Natural killer cell treated with Interleukin-12 subunit alpha and Interleukin-12 subunit beta and Interleukin-15 and Interleukin-18, amount 100 ng/mL, for 72 hours (primary cell): ENCODE measurements around the gene OR6K6. TPM values are rescaled to one million over a fixed set of nuclear protein-coding genes. Genes with fewer than 3 reads are reported as not detected.

Experiments
- ATAC-seq, 2 donors: fragments of 150-1000 bp; cut with Tn5 transposase in 1 of 2; sonication (Bioruptor Pico), chemical (Tn5 transposase) in 1 of 2; 2 replicates each; pipeline ENCODE4 v1.10.0; 2021
- DNase-seq: peaks from one replicate; pipeline ENCODE4 v3.0.0; 2022; ENCODE audit warnings: low spot score
- H3K27ac Mint-ChIP-seq, 2 donors: 1 replicate in 1 of 2; 2 replicates in 1 of 2; pipeline ENCODE4 v1.8.0; 2022; ENCODE audit warnings: mixed read lengths in 2 of 2, mild to moderate bottlenecking in 1 of 2, moderate library complexity in 1 of 2
- H3K27me3 Mint-ChIP-seq, 2 donors: 1 replicate in 1 of 2; 2 replicates in 1 of 2; pipeline ENCODE4 v1.8.0; 2022; ENCODE audit warnings: mixed read lengths in 2 of 2
- H3K36me3 Mint-ChIP-seq: one replicate; pipeline ENCODE4 v1.8.0; 2022; ENCODE audit warnings: mixed read lengths
- H3K4me1 Mint-ChIP-seq, 2 donors: 1 replicate in 1 of 2; 2 replicates in 1 of 2; pipeline ENCODE4 v1.8.0; 2022; ENCODE audit warnings: low read depth in 2 of 2, mixed read lengths in 2 of 2, mild to moderate bottlenecking in 1 of 2
- H3K4me3 Mint-ChIP-seq: one replicate; pipeline ENCODE4 v1.8.0; 2022; ENCODE audit warnings: mixed read lengths
- H3K9me3 Mint-ChIP-seq: 2 replicates; pipeline ENCODE4 v1.8.0; 2022; ENCODE audit warnings: mixed read lengths
- total RNA-seq, 2 donors: library from RNA; stranded (reverse); gene quantifications; one replicate each; pipeline ENCODE4 v1.2.3, GENCODE V29; 2022

The OR6K6 gene
- total RNA-seq = not detected

GRCh38 chr1:158754420-158754819 lies at the start of gene OR6K6:
OR6K6 (plus strand) TSS chr1:158754720; CDS start chr1:158754888, 168 bp downstream.
- DNase-seq (no peak), ATAC-seq (no peak)
- Mint-ChIP-seq H3K27ac (no peak within 1 kb of the TSS), H3K4me1 (no peaks in the 10 kb centered on the region), H3K9me3 (no peaks in the 10 kb centered on the region), H3K36me3 (no peaks in the 10 kb centered on the region), H3K4me3 (no peak within 1 kb of the TSS), H3K27me3 (peaks cover 17 to 33% of the 10 kb centered on the region in 2 donors)

GRCh38 chr1:158706096-158706495 lies 48.4 kb upstream of the OR6K6 start:
- Mint-ChIP-seq H3K4me1 (no peaks in the 10 kb centered on the region), H3K9me3 (no peaks in the 10 kb centered on the region), H3K27me3 (peaks cover 5 to 9% of the 10 kb centered on the region in 2 donors), H3K27ac (no peak overlapping the region), H3K4me3 (no peak overlapping the region), H3K36me3 (no peaks in the 10 kb centered on the region)
- no peak for ATAC-seq
- no peak for DNase-seq

- no peak for ATAC-seq
- H3K9me3 Mint-ChIP-seq = no peaks in the 10 kb centered on the region
- H3K27me3 Mint-ChIP-seq = peaks cover 12 to 23% of the 10 kb centered on the region in 2 donors
- H3K4me1 Mint-ChIP-seq = no peaks in the 10 kb centered on the region
- H3K27ac Mint-ChIP-seq = no peak overlapping the region
- H3K4me3 Mint-ChIP-seq = no peak overlapping the region
- no peaks in the 10 kb centered on the region for H3K36me3 Mint-ChIP-seq
- DNase-seq = no peak
These were observed 43.4 kb upstream of the OR6K6 start for GRCh38 chr1:158711098-158711497.

GRCh38 chr1:158714754-158715153 lies 39.8 kb upstream of the OR6K6 start:
- DNase-seq = no peak
- H3K9me3 Mint-ChIP-seq = no peaks in the 10 kb centered on the region
- no peak overlapping the region for H3K4me3 Mint-ChIP-seq
- H3K36me3 Mint-ChIP-seq = no peaks in the 10 kb centered on the region
- ATAC-seq = no peak
- H3K4me1 Mint-ChIP-seq = no peaks in the 10 kb centered on the region
- H3K27ac Mint-ChIP-seq = no peak overlapping the region
- H3K27me3 Mint-ChIP-seq = peaks cover 27 to 47% of the 10 kb centered on the region in 2 donors

GRCh38 chr1:158716335-158716734 lies 38.2 kb upstream of the OR6K6 start:
- no peaks in the 10 kb centered on the region for H3K4me1 Mint-ChIP-seq
- H3K27me3 Mint-ChIP-seq = peaks cover 29 to 56% of the 10 kb centered on the region in 2 donors
- DNase-seq = no peak
- peak; percentile 52 to 60 for ATAC-seq
- H3K9me3 Mint-ChIP-seq = no peaks in the 10 kb centered on the region
- H3K36me3 Mint-ChIP-seq = no peaks in the 10 kb centered on the region
- peak overlapping the region in 1 of 2 donors; percentile 44 for H3K27ac Mint-ChIP-seq
- peak overlapping the region; percentile 5 for H3K4me3 Mint-ChIP-seq

- ATAC-seq (no peak), DNase-seq (no peak)
- Mint-ChIP-seq H3K36me3 (no peaks in the 10 kb centered on the region), H3K27ac (no peak overlapping the region), H3K4me1 (no peaks in the 10 kb centered on the region), H3K9me3 (no peaks in the 10 kb centered on the region), H3K27me3 (peaks cover 29 to 53% of the 10 kb centered on the region in 2 donors), H3K4me3 (no peak overlapping the region)
These were observed 37.2 kb upstream of the OR6K6 start for GRCh38 chr1:158717344-158717743.

GRCh38 chr1:158719664-158720063 lies 34.9 kb upstream of the OR6K6 start:
- Mint-ChIP-seq H3K27me3 (peaks cover 39 to 61% of the 10 kb centered on the region in 2 donors), H3K9me3 (no peaks in the 10 kb centered on the region), H3K4me3 (no peak overlapping the region), H3K27ac (no peak overlapping the region), H3K4me1 (no peaks in the 10 kb centered on the region), H3K36me3 (no peaks in the 10 kb centered on the region)
- ATAC-seq = no peak
- no peak for DNase-seq

GRCh38 chr1:158720620-158721019 lies 33.9 kb upstream of the OR6K6 start, which contains the start of gene OR6K3:
OR6K3 (minus strand) TSS chr1:158720720; CDS start chr1:158718115, 2,605 bp downstream.
- ATAC-seq = no peak
- Mint-ChIP-seq H3K27me3 (peaks cover 39 to 59% of the 10 kb centered on the region in 2 donors), H3K9me3 (no peaks in the 10 kb centered on the region), H3K4me1 (no peaks in the 10 kb centered on the region), H3K27ac (no peak within 1 kb of the TSS), H3K36me3 (no peaks in the 10 kb centered on the region), H3K4me3 (no peak within 1 kb of the TSS)
- DNase-seq = no peak

GRCh38 chr1:158724442-158724841 lies 30.1 kb upstream of the OR6K6 start:
- Mint-ChIP-seq H3K4me3 (no peak overlapping the region), H3K27ac (no peak overlapping the region), H3K9me3 (no peaks in the 10 kb centered on the region), H3K27me3 (peaks cover 28 to 57% of the 10 kb centered on the region in 2 donors), H3K36me3 (no peaks in the 10 kb centered on the region), H3K4me1 (no peaks in the 10 kb centered on the region)
- no peak for ATAC-seq
- no peak for DNase-seq

- H3K9me3 Mint-ChIP-seq = no peaks in the 10 kb centered on the region
- ATAC-seq (no peak), DNase-seq (no peak)
- no peak overlapping the region for H3K27ac Mint-ChIP-seq
- H3K27me3 Mint-ChIP-seq = peaks cover 17 to 30% of the 10 kb centered on the region in 2 donors
- H3K4me1 Mint-ChIP-seq = no peaks in the 10 kb centered on the region
- no peaks in the 10 kb centered on the region for H3K36me3 Mint-ChIP-seq
- H3K4me3 Mint-ChIP-seq = no peak overlapping the region
These were observed 25.9 kb upstream of the OR6K6 start for GRCh38 chr1:158728510-158729225.

GRCh38 chr1:158730453-158730852 lies 24.1 kb upstream of the OR6K6 start:
- H3K4me1 Mint-ChIP-seq = no peaks in the 10 kb centered on the region
- H3K27me3 Mint-ChIP-seq = peaks cover 10 to 19% of the 10 kb centered on the region in 2 donors
- H3K9me3 Mint-ChIP-seq = no peaks in the 10 kb centered on the region
- H3K36me3 Mint-ChIP-seq = no peaks in the 10 kb centered on the region
- ATAC-seq (no peak), DNase-seq (no peak)
- no peak overlapping the region for H3K27ac Mint-ChIP-seq
- H3K4me3 Mint-ChIP-seq = no peak overlapping the region

GRCh38 chr1:158731707-158732106 lies 22.8 kb upstream of the OR6K6 start:
- ATAC-seq (no peak), DNase-seq (no peak)
- Mint-ChIP-seq H3K4me3 (no peak overlapping the region), H3K27me3 (peaks cover 5 to 14% of the 10 kb centered on the region in 2 donors), H3K36me3 (no peaks in the 10 kb centered on the region), H3K4me1 (no peaks in the 10 kb centered on the region), H3K9me3 (no peaks in the 10 kb centered on the region), H3K27ac (no peak overlapping the region)

- no peak for ATAC-seq
- no peaks in the 10 kb centered on the region for H3K36me3 Mint-ChIP-seq
- no peak for DNase-seq
- peaks cover 7 to 13% of the 10 kb centered on the region in 2 donors for H3K27me3 Mint-ChIP-seq
- H3K4me3 Mint-ChIP-seq = no peak overlapping the region
- H3K4me1 Mint-ChIP-seq = no peaks in the 10 kb centered on the region
- H3K9me3 Mint-ChIP-seq = no peaks in the 10 kb centered on the region
- no peak overlapping the region for H3K27ac Mint-ChIP-seq
These were observed 22.0 kb upstream of the OR6K6 start for GRCh38 chr1:158732524-158732923.

GRCh38 chr1:158735848-158736247 lies 18.7 kb upstream of the OR6K6 start:
- H3K27ac Mint-ChIP-seq = no peak overlapping the region
- no peak overlapping the region for H3K4me3 Mint-ChIP-seq
- no peak for DNase-seq
- H3K36me3 Mint-ChIP-seq = peaks cover 8% of the 10 kb centered on the region
- no peak for ATAC-seq
- no peaks in the 10 kb centered on the region for H3K4me1 Mint-ChIP-seq
- no peaks in the 10 kb centered on the region for H3K9me3 Mint-ChIP-seq
- peaks cover 22 to 28% of the 10 kb centered on the region in 2 donors for H3K27me3 Mint-ChIP-seq
